B cell (primary cell): Measurements from ENCODE around the gene ERI3. TPM values are rescaled to one million over a fixed set of nuclear protein-coding genes. Genes with fewer than 3 reads are reported as not detected.

Experiments used
- ATAC-seq: fragments of 200-7000 bp; cut with Tn5 transposase; one replicate; pipeline ENCODE4 v1.10.0; 2021; ENCODE audit warnings: low read depth, mild to moderate bottlenecking, moderate number of reproducible peaks, moderate library complexity
- CTCF ChIA-PET: fragments of 350-600 bp; sonication (Branson Sonifier 250); formaldehyde crosslinking; loops from one replicate; lab custom pipeline; 2021; ENCODE audit warnings: antibody characterized with exemption, inconsistent platforms; lab: Charles Lee
- POLR2A ChIA-PET: fragments of 350-600 bp; sonication (Branson Sonifier 250); formaldehyde crosslinking; loops from one replicate; lab custom pipeline; 2021; ENCODE audit warnings: antibody characterized with exemption; lab: Charles Lee
- DNase-seq: peaks from one replicate; pipeline ENCODE4 v3.0.0; 2013
- H2AFZ ChIP-seq: 2 replicates; pipeline ENCODE4 v1.6.1; 2012; ENCODE audit warnings: mild to moderate bottlenecking, low read depth, low read length; ENCODE audit not compliant: insufficient read depth, poor library complexity, severe bottlenecking
- H3K27ac ChIP-seq, 2 donors: 1 replicate in 1 of 2; 2 replicates in 1 of 2; pipeline ENCODE4 v1.5.1; 2012 to 2013; ENCODE audit warnings: low read length in 2 of 2, mild to moderate bottlenecking in 2 of 2, moderate library complexity in 1 of 2
- H3K27me3 ChIP-seq, 4 experiments: fragments of 200-600 bp in 1 of 4; sonication (generic) in 1 of 4; replicated peaks in 1 of 4; 1 replicate in 2 of 4; 2 replicates in 2 of 4; pipeline versions ENCODE4 v1.6.1 to v1.7.0; 2013 to 2016; ENCODE audit warnings: low read length in 3 of 4, mild to moderate bottlenecking in 2 of 4, mixed read lengths in 1 of 4, moderate library complexity in 1 of 4; ENCODE audit not compliant: insufficient read depth in 4 of 4, control insufficient read depth in 3 of 4; ENCODE audit errors: control extremely low read depth in 1 of 4
- H3K36me3 ChIP-seq, 2 experiments: replicated peaks in 1 of 2; 1 replicate in 1 of 2; 2 replicates in 1 of 2; pipeline versions ENCODE4 v1.6.1 to v1.7.1; 2013; ENCODE audit warnings: low read length in 1 of 2; ENCODE audit not compliant: insufficient read depth in 2 of 2, control insufficient read depth in 1 of 2; ENCODE audit errors: control extremely low read depth in 1 of 2, extremely low read depth in 1 of 2
- H3K4me1 ChIP-seq, 2 donors: fragments of 200-600 bp in 1 of 2; sonication (generic) in 1 of 2; 1 replicate in 1 of 2; 2 replicates in 1 of 2; pipeline versions ENCODE4 v1.5.1 to v1.6.1; 2013 to 2017; ENCODE audit warnings: low read length in 2 of 2; ENCODE audit not compliant: control insufficient read depth in 2 of 2, insufficient read depth in 2 of 2
- H3K4me2 ChIP-seq: replicated peaks from 2 replicates; pipeline ENCODE3; 2012; ENCODE audit warnings: mild to moderate bottlenecking, low read depth, low read length; ENCODE audit not compliant: poor library complexity, severe bottlenecking
- H3K4me3 ChIP-seq, 5 experiments: fragments of 200-600 bp in 1 of 5; sonication (generic) in 1 of 5; 1 replicate in 3 of 5; 2 replicates in 2 of 5; pipeline versions ENCODE4 v1.5.1 to v1.7.0; 2011 to 2016; ENCODE audit warnings: low read length in 4 of 5, mild to moderate bottlenecking in 4 of 5, low read depth in 2 of 5, control low read depth in 1 of 5, moderate library complexity in 1 of 5; ENCODE audit not compliant: insufficient read depth in 1 of 5; ENCODE audit errors: control extremely low read depth in 1 of 5, extremely low read depth in 1 of 5
- H3K79me2 ChIP-seq: fragments of 200-600 bp; sonication (generic); one replicate; pipeline ENCODE4 v1.6.0; 2016; ENCODE audit warnings: low read length; ENCODE audit not compliant: control insufficient read depth, insufficient read depth
- H3K9ac ChIP-seq: fragments of 200-600 bp; sonication (generic); 2 replicates; pipeline ENCODE4 v1.6.1; 2017; ENCODE audit warnings: mild to moderate bottlenecking, low read length, moderate library complexity
- H3K9me3 ChIP-seq, 3 donors: one replicate each; pipeline versions ENCODE4 v1.6.1 to v1.7.1; 2013; ENCODE audit warnings: low read length in 2 of 3; ENCODE audit not compliant: control insufficient read depth in 2 of 3, insufficient read depth in 1 of 3; ENCODE audit errors: control extremely low read depth in 1 of 3
- H4K20me1 ChIP-seq: 2 replicates; pipeline ENCODE4 v1.6.0; 2012; ENCODE audit warnings: mild to moderate bottlenecking, low read length; ENCODE audit not compliant: insufficient read depth, control insufficient read depth, poor library complexity, severe bottlenecking
- H3K27ac Mint-ChIP-seq: one replicate; pipeline ENCODE4 v1.8.0; 2021; ENCODE audit warnings: mixed read lengths
- H3K27me3 Mint-ChIP-seq: one replicate; pipeline ENCODE4 v1.8.0; 2021; ENCODE audit warnings: mixed read lengths
- H3K4me1 Mint-ChIP-seq: one replicate; pipeline ENCODE4 v1.8.0; 2021; ENCODE audit warnings: mixed read lengths
- H3K4me3 Mint-ChIP-seq: one replicate; pipeline ENCODE4 v1.8.0; 2021; ENCODE audit warnings: mixed read lengths
- H3K9me3 Mint-ChIP-seq: one replicate; pipeline ENCODE4 v1.8.0; 2022; ENCODE audit warnings: mixed read lengths; ENCODE audit not compliant: insufficient read depth
- CTCF ChIP-seq: fragments of 200-600 bp; IDR thresholded peaks from one replicate; pipeline ENCODE4 v1.8.0; 2022; ENCODE audit warnings: antibody characterized with exemption, mild to moderate bottlenecking
- EZH2 ChIP-seq: IDR thresholded peaks from 2 replicates; pipeline ENCODE4 v1.6.1; 2012; ENCODE audit warnings: borderline replicate concordance, low read depth, mild to moderate bottlenecking, moderate library complexity, low read length; ENCODE audit not compliant: insufficient read depth, poor library complexity, severe bottlenecking
- WGBS: methylation state at CpG from one replicate; pipeline ENCODE4 v1.1.5; 2013; ENCODE audit warnings: missing lambda C conversion rate; ENCODE audit not compliant: insufficient coverage; 5-methylcytosine and 5-hydroxymethylcytosine counted together
- intact Hi-C: fragments of 100-400 bp; cut with micrococcal nuclease; formaldehyde crosslinking; loops from one replicate; pipeline ENCODE4 v1.10.0; 2022
- polyA plus RNA-seq: library from polyadenylated mRNA; depleted of rRNA; stranded (reverse); fragments of >200 nt; gene quantifications from 2 replicates; pipeline ENCODE4 v1.2.3, GENCODE V29; 2012
- total RNA-seq, 2 donors: library from RNA; stranded (reverse); fragments of 120-200 nt in 1 of 2; gene quantifications; 1 replicate in 1 of 2; 2 replicates in 1 of 2; pipeline versions ENCODE4 v1.2.3 to v1.2.4, GENCODE V29; 2013 to 2022

ERI3 gene
- total and polyA plus RNA-seq, 2 donors (not counting 1 experiment from before 2014, with no cell fraction given), result 37.5 to 53.9 TPM

GRCh38 chr1:44249543-44249942 lies 105.5 kb downstream of the ERI3 start:
- H3K27ac Mint-ChIP-seq, result no peak overlapping the region
- H3K9me3 Mint-ChIP-seq, result no peaks in the 10 kb centered on the region
- ATAC-seq, result no peak

GRCh38 chr1:44246806-44247205 lies 108.3 kb downstream of the ERI3 start:
- H3K36me3 ChIP-seq, result peaks cover 0 to 26% of the 10 kb centered on the region in 2 experiments

More at GRCh38 chr1:44249543-44249942, 105.5 kb downstream of the ERI3 start:
- Mint-ChIP-seq H3K4me3 (no peak overlapping the region), H3K27me3 (no peaks in the 10 kb centered on the region), H3K4me1 (no peaks in the 10 kb centered on the region)
- WGBS, result no CpG with 5 or more reads among the region's 7 CpGs
- Histone ChIP-seq H3K4me3 (no peak overlapping the region), H3K27ac (no peak overlapping the region), H3K9me3 (no peaks in the 10 kb centered on the region), H4K20me1 (no peaks in the 10 kb centered on the region), H3K4me1 (no peaks in the 10 kb centered on the region), H3K27me3 (no peaks in the 10 kb centered on the region), H3K9ac (no peak overlapping the region), H3K4me2 (no peak overlapping the region), H3K79me2 (no peaks in the 10 kb centered on the region), H3K36me3 (peaks cover 0 to 21% of the 10 kb centered on the region in 2 experiments), H2AFZ (no peak overlapping the region)
- TF ChIP-seq CTCF, result no peak
- TF ChIP-seq EZH2, result no peak
- POLR2A ChIA-PET, result no interaction called here
- CTCF ChIA-PET, result no interaction called here
- no peak for DNase-seq
- intact Hi-C loops, result no loop called here

More at GRCh38 chr1:44246806-44247205, 108.3 kb downstream of the ERI3 start:
- Mint-ChIP-seq H3K4me1 (no peaks in the 10 kb centered on the region), H3K4me3 (no peak overlapping the region), H3K27me3 (no peaks in the 10 kb centered on the region), H3K27ac (no peak overlapping the region), H3K9me3 (no peaks in the 10 kb centered on the region)
- Histone ChIP-seq H2AFZ (no peak overlapping the region), H3K27ac (no peak overlapping the region), H3K4me3 (no peak overlapping the region), H3K27me3 (no peaks in the 10 kb centered on the region), H3K9me3 (no peaks in the 10 kb centered on the region), H3K4me2 (no peak overlapping the region), H3K4me1 (no peaks in the 10 kb centered on the region), H4K20me1 (no peaks in the 10 kb centered on the region), H3K9ac (no peak overlapping the region), H3K79me2 (no peaks in the 10 kb centered on the region)
- ChIA-PET CTCF (no interaction called here), POLR2A (no interaction called here)
- intact Hi-C loops, result no loop called here
- DNase-seq (no peak), ATAC-seq (no peak)
- 100% methylated on average over 1 of the region's 2 CpGs for WGBS
- TF ChIP-seq CTCF (no peak), EZH2 (no peak)
